K562 (cell line): ENCODE measurements around the gene NTSR1. TPM values are rescaled to one million over a fixed set of nuclear protein-coding genes. Genes with fewer than 3 reads are reported as not detected.

Source experiments
- BRD9 ChIP-seq: fragments of 450-650 bp; IDR thresholded peaks from 2 replicates; pipeline ENCODE4 v1.6.1; 2018; ENCODE audit warnings: low read depth; ENCODE audit not compliant: partially characterized antibody
- CREB3L1 ChIP-seq: fragments of 450-650 bp; IDR thresholded peaks from 2 replicates; pipeline ENCODE4 v1.6.1; 2014; ENCODE audit warnings: low read depth, mild to moderate bottlenecking, moderate library complexity, borderline replicate concordance
- CREB5 ChIP-seq: fragments of 250-450 bp; sonication (Bioruptor Pico); IDR thresholded peaks from 2 replicates; pipeline ENCODE4 v1.5.0; 2020; ENCODE audit warnings: mild to moderate bottlenecking
- DLX4 ChIP-seq: fragments of 250-450 bp; sonication (Bioruptor Pico); IDR thresholded peaks from 2 replicates; pipeline ENCODE4 v1.6.1; 2021; ENCODE audit warnings: mild to moderate bottlenecking
- GATA2 ChIP-seq: sonication (generic); formaldehyde crosslinking; IDR thresholded peaks from 2 replicates; pipeline ENCODE4 v1.4.0; 2020; ENCODE audit warnings: mild to moderate bottlenecking, missing genetic modification reagents
- HMGN3 ChIP-seq: IDR thresholded peaks from 2 replicates; pipeline ENCODE4 v1.6.1; 2011; ENCODE audit warnings: borderline replicate concordance, low read depth, mild to moderate bottlenecking, mixed read lengths, low read length; ENCODE audit not compliant: insufficient read length; ENCODE audit errors: extremely low read depth
- PRMT5 ChIP-seq: sonication (generic); formaldehyde crosslinking; IDR thresholded peaks from 2 replicates; pipeline ENCODE4 v1.5.0; 2020; ENCODE audit warnings: missing genetic modification reagents
- RBM25 ChIP-seq: fragments of 200-400 bp; formaldehyde crosslinking; IDR thresholded peaks from 2 replicates; pipeline ENCODE4 v1.6.1; 2018; ENCODE audit warnings: low read length, low read depth, moderate library complexity; ENCODE audit not compliant: severe bottlenecking
- SRSF3 ChIP-seq: fragments of 200-400 bp; formaldehyde crosslinking; IDR thresholded peaks from 2 replicates; pipeline ENCODE4 v1.6.1; 2016; ENCODE audit warnings: mild to moderate bottlenecking, low read length, moderate library complexity; ENCODE audit not compliant: insufficient read depth
- TCF7 ChIP-seq: sonication (generic); IDR thresholded peaks from 2 replicates; pipeline ENCODE4 v1.6.1; 2016; ENCODE audit warnings: antibody characterized with exemption, borderline replicate concordance
- YY1 ChIP-seq, 3 experiments: IDR thresholded peaks; 2 replicates each; pipeline ENCODE4 v1.6.1; 2011; ENCODE audit warnings: low read length in 2 of 3, mild to moderate bottlenecking in 2 of 3, moderate library complexity in 2 of 3, borderline replicate concordance in 1 of 3, control low read depth in 1 of 3, low read depth in 1 of 3; ENCODE audit not compliant: insufficient read depth in 3 of 3, insufficient replicate concordance in 2 of 3, control insufficient read depth in 1 of 3, insufficient read length in 1 of 3; ENCODE audit errors: extremely low read depth in 1 of 3
- ZHX1 ChIP-seq: fragments of 150-350 bp; conservative IDR thresholded peaks from 2 replicates; pipeline ENCODE4 v1.6.1; 2014; ENCODE audit warnings: low read length
- ZNF133 ChIP-seq: fragments of 250-450 bp; sonication (Bioruptor Pico); IDR thresholded peaks from 2 replicates; pipeline ENCODE4 v1.4.0; 2020; ENCODE audit warnings: mild to moderate bottlenecking
- ZNF449 ChIP-seq: fragments of 250-450 bp; sonication (Bioruptor Pico); IDR thresholded peaks from 2 replicates; pipeline ENCODE4 v1.8.0; 2022; ENCODE audit warnings: moderate library complexity, mild to moderate bottlenecking, inconsistent platforms
- ZNF512 ChIP-seq: IDR thresholded peaks from 2 replicates; pipeline ENCODE4 v1.6.1; 2016; ENCODE audit warnings: missing genetic modification characterization, missing compliant biosample characterization
- ZNF586 ChIP-seq: fragments of 450-650 bp; formaldehyde crosslinking; conservative IDR thresholded peaks from 2 replicates; pipeline ENCODE4 v1.4.0; 2020; ENCODE audit warnings: mild to moderate bottlenecking, moderate library complexity
- polyA plus RNA-seq, 8 experiments: library from polyadenylated mRNA; depleted of rRNA in 4 of 8; stranded (reverse) in 5 of 8; unstranded in 3 of 8; fragments of >200 nt; fragmentation: Nextera tagmentation in 2 of 8; fragmentation: Illumina TruSeq in 1 of 8; extraction: Ambion mirVana in 2 of 8; extraction: Trizol in 1 of 8; gene quantifications; 2 replicates each; pipeline versions ENCODE4 v1.2.1 to v1.2.3, GENCODE V29; 2011 to 2014; ENCODE audit warnings: inconsistent platforms in 1 of 8, missing spikeins in 1 of 8
- total RNA-seq, 7 experiments: library from RNA; depleted of rRNA in 6 of 7; stranded (reverse); fragments of >200 nt in 6 of 7; fragmentation: Illumina TruSeq in 2 of 7; extraction: Trizol in 2 of 7; gene quantifications; 2 replicates each; pipeline versions ENCODE4 v1.2.1 to v1.2.3, GENCODE V29; 2011 to 2021; ENCODE audit warnings: low replicate concordance in 1 of 7

Gene NTSR1
- total and polyA plus RNA-seq, 9 of the 15 experiments (the other 6 are each of a cell fraction or from before 2014, with no cell fraction given), result 0.04 to 0.40 (median 0.13) TPM; not detected in 3

- TF ChIP-seq ZNF449 (CRISPR knock-in tag) (no peak), HMGN3 (no peak), YY1 (IDR thresholded peaks at IDR 0.05; ENCODE audit: borderline replicate concordance in 1 of 3, control insufficient read depth in 1 of 3, extremely low read depth in 1 of 3, insufficient read depth in 3 of 3, insufficient read length in 1 of 3, insufficient replicate concordance in 2 of 3, low read depth in 1 of 3, low read length in 2 of 3) (peak in 1 of 3 experiments; percentile 22), DLX4 (no peak), TCF7 (no peak), PRMT5 (CRISPR knock-in tag) (no peak), CREB5 (CRISPR knock-in tag) (no peak), ZNF586 (CRISPR knock-in tag) (no peak), BRD9 (no peak), SRSF3 (no peak), CREB3L1 (no peak), ZHX1 (no peak), ZNF133 (CRISPR knock-in tag) (no peak), GATA2 (CRISPR knock-in tag) (peak; percentile 72), ZNF512 (tag) (no peak), RBM25 (no peak)
Measured at GRCh38 chr20:62685781-62686555, 22.7 kb upstream of the NTSR1 start (continued).
